Progenitor cell of endocrine pancreas (in vitro differentiated cells): ENCODE measurements around the gene NBAS. TPM values are rescaled to one million over a fixed set of nuclear protein-coding genes. Genes with fewer than 3 reads are reported as not detected.

Experiments used
- DNase-seq: peaks from one replicate; pipeline ENCODE4 v3.0.0; 2021; ENCODE audit warnings: low spot score; ENCODE audit not compliant: unreplicated experiment
- H3K27ac Mint-ChIP-seq: 2 replicates; pipeline ENCODE4 v1.8.0; 2021; ENCODE audit warnings: mild to moderate bottlenecking, moderate library complexity, mixed read lengths
- H3K27me3 Mint-ChIP-seq: 2 replicates; pipeline ENCODE4 v1.8.0; 2021; ENCODE audit warnings: mixed read lengths
- H3K36me3 Mint-ChIP-seq: 2 replicates; pipeline ENCODE4 v1.8.0; 2022; ENCODE audit warnings: mixed read lengths; ENCODE audit not compliant: insufficient read depth
- H3K4me1 Mint-ChIP-seq: 2 replicates; pipeline ENCODE4 v1.8.0; 2021; ENCODE audit warnings: low read depth, mixed read lengths
- H3K4me3 Mint-ChIP-seq: 2 replicates; pipeline ENCODE4 v1.8.0; 2021; ENCODE audit warnings: low read depth, mild to moderate bottlenecking, moderate library complexity, mixed read lengths
- H3K9me3 Mint-ChIP-seq: 2 replicates; pipeline ENCODE4 v1.8.0; 2021; ENCODE audit warnings: low read depth, mixed read lengths
- total RNA-seq: library from RNA; stranded (reverse); gene quantifications from 2 replicates; pipeline ENCODE4 v1.2.1, GENCODE V29; 2021
- TF ChIP-seq, protein P1 (sequence below): fragments of 200-600 bp; sonication (generic); IDR thresholded peaks from one replicate; pipeline ENCODE4 v1.5.0; 2021; ENCODE audit warnings: antibody characterized with exemption, mild to moderate bottlenecking; ENCODE audit not compliant: unreplicated experiment

NBAS gene
- total RNA-seq, 1 donor from 2014 or later: 63.0 TPM

DNA sequence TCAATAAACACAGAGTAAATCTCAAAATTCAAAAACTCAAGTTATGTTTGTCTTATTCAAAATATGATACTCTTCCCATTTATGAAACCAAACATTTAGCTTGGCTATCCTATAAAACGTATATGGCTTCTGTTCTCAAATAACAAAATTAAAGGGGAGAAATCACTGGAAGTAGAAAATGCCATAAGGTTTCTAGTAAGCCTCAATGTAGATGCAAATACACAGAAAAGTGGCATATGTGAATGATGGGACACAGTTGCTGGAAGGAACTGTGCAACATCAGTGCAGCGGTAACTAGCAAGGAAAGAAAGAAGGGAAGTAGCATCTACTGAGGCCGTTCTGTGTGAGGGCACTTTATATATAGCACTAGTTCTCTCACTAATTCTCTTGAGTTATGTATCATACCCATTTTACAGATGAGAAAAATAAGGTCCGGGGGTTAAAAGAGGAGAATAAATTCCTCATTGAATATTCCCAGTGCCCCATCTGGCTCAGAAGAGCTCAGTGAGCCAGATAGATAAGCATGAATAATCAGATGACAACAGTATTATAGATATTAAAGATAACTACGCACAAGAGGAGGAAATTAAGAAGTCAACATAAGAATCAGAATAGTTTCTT is 27.2 kb downstream of the NBAS start:
- Mint-ChIP-seq H3K4me1 (no peaks in the 10 kb centered on the region), H3K27me3 (no peaks in the 10 kb centered on the region), H3K9me3 (no peaks in the 10 kb centered on the region), H3K4me3 (no peak overlapping the region), H3K36me3 (peaks cover 23% of the 10 kb centered on the region), H3K27ac (no peak overlapping the region)
- TF ChIP-seq, protein P1, sequence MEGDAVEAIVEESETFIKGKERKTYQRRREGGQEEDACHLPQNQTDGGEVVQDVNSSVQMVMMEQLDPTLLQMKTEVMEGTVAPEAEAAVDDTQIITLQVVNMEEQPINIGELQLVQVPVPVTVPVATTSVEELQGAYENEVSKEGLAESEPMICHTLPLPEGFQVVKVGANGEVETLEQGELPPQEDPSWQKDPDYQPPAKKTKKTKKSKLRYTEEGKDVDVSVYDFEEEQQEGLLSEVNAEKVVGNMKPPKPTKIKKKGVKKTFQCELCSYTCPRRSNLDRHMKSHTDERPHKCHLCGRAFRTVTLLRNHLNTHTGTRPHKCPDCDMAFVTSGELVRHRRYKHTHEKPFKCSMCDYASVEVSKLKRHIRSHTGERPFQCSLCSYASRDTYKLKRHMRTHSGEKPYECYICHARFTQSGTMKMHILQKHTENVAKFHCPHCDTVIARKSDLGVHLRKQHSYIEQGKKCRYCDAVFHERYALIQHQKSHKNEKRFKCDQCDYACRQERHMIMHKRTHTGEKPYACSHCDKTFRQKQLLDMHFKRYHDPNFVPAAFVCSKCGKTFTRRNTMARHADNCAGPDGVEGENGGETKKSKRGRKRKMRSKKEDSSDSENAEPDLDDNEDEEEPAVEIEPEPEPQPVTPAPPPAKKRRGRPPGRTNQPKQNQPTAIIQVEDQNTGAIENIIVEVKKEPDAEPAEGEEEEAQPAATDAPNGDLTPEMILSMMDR: no peak
- no peak for DNase-seq

DNA sequence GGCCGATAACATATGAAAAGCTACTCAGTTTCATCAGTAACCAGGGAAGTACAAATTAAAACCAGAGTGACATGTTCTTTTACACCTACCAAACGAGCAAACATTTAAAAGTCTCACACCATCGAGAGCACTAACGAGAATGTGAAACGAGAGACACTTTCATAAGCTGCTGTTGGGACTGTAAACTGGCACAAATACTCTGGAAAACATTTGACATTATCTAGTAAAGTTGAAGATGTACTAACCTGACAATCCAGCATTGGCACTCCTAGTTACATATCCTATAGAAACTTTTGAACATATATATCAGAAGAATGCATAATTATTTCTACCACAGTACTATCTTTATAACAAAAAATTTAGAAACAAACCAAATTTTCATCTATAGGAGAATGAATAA is 28.1 kb downstream of the NBAS start:
- Mint-ChIP-seq H3K9me3 (peaks cover 1% of the 10 kb centered on the region), H3K4me1 (no peaks in the 10 kb centered on the region), H3K27ac (no peak overlapping the region), H3K27me3 (no peaks in the 10 kb centered on the region), H3K4me3 (no peak overlapping the region), H3K36me3 (peaks cover 24% of the 10 kb centered on the region)
- DNase-seq: no peak
- TF ChIP-seq, protein P1: no peak

DNA sequence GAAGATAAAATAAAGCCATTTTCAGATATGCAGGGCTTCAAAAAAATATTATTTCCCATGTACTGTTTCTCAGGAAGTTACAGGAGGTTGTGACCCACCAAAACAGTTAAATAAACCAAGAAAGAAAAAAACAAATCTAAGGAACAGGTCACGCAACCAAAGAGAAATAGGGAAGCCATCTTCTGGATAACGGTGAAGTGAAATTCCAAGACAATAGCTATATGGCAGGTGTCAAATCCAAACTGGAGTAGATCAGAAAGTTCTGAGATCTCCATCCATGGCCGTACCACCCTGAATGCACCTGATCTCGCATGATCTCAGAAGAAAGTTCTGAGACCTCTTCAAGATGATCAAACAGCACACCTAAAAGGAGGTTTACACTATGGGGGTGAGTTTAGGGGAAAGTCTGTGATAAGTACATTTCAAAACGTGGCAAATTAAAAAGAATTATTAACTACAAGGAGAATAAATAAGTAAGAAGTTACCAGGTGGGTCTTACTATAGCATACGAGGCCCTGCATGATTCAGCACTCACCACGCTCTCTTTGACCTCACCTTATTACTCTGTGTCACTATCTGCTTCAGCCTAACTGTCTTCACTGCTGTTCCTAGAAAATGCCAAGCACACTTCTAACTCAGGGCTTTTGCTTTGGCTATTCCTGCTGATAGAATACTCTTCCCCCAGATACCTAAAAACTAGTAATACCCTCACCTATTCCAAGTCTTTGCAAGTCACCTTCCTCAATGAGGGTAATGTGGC is 29.9 kb downstream of the NBAS start:
- TF ChIP-seq, protein P1: no peak
- Mint-ChIP-seq H3K36me3 (peaks cover 33% of the 10 kb centered on the region), H3K4me1 (no peaks in the 10 kb centered on the region), H3K27ac (no peak overlapping the region), H3K27me3 (no peaks in the 10 kb centered on the region), H3K9me3 (peaks cover 4% of the 10 kb centered on the region), H3K4me3 (no peak overlapping the region)
- no peak for DNase-seq

DNA sequence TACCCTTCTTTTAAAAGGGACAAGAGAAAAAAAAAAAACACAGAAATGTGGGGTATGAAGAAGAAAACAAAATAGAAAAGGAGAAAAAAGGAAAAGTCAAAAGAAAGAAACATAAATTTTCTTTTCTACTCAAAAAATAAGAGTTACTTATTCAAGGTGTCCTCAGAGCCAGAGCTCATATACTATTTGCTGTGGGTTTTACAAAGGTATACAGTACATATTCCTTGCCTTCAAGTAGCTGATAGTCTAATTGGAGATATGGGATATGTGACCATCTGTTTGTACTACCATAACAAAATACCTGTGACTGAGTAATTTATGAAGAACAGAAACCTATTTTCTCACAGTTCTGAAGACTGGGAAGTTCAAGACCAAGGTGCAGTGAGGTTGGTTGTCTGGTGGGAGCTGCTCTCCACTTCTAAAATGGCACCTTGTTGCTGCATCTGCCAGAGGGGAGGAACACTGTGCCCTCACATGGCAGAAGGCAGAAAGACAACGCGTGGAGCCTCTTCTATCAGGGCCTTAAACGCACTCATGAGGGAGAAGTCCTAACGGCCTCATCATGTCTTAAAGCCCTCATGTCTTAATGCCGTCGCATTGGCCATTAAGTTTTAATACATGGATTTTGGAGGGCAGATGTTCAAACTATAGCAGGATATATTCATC is 33.9 kb downstream of the NBAS start:
- Mint-ChIP-seq H3K4me3 (no peak overlapping the region), H3K27me3 (no peaks in the 10 kb centered on the region), H3K36me3 (peaks cover 29% of the 10 kb centered on the region), H3K4me1 (no peaks in the 10 kb centered on the region), H3K9me3 (peaks cover 4% of the 10 kb centered on the region), H3K27ac (no peak overlapping the region)
- DNase-seq: no peak
- TF ChIP-seq, protein P1: no peak

DNA sequence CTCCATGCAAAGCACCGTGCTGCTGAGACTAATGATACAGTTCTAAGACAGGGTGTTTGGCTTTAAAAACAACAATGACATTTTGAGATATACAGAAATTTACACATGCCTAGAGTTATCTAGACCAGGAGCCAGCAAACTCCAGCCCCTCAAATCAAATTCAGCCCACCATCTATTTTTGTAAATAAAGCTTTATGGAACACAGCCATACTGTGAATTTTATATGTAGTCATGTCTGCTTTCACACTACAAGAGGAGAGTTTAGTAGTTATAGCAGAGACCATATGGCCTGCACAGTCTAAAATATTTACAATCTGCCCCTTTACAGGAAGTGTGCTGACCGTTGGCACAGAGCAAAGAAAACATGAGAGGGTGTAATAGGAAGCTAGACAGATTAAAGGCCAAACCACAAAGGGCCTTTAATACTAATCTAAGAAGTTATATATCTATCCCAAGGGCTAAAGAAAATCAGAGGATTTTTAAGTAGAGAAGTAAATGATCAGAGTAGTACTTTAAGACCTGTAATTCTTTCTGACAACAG is 39.4 kb downstream of the NBAS start:
- Mint-ChIP-seq H3K27me3 (no peaks in the 10 kb centered on the region), H3K36me3 (peaks cover 18% of the 10 kb centered on the region), H3K4me1 (no peaks in the 10 kb centered on the region), H3K9me3 (no peaks in the 10 kb centered on the region), H3K4me3 (no peak overlapping the region), H3K27ac (no peak overlapping the region)
- no peak for DNase-seq
- TF ChIP-seq, protein P1: no peak
